Esophagus muscularis mucosa (tissue), 3 donors: ENCODE data around the gene MAN1A1.

Experiments used
- CTCF ChIP-seq, 3 experiments: fragments of 200-600 bp in 2 of 3; fragments of 450-650 bp in 1 of 3; sonication (generic) in 2 of 3; IDR thresholded peaks; one replicate each; pipeline ENCODE4 v1.5.1; 2017 to 2019; ENCODE audit warnings: antibody characterized with exemption in 3 of 3, mild to moderate bottlenecking in 2 of 3, moderate library complexity in 1 of 3
- POLR2A ChIP-seq: fragments of 450-650 bp; IDR thresholded peaks from one replicate; pipeline ENCODE4 v1.6.1; 2017; ENCODE audit warnings: antibody characterized with exemption, moderate library complexity, mild to moderate bottlenecking, low read depth
- POLR2AphosphoS5 ChIP-seq, 2 donors: sonication (generic); formaldehyde crosslinking; IDR thresholded peaks; one replicate each; pipeline ENCODE4 v1.6.1; 2017; ENCODE audit warnings: antibody characterized with exemption in 2 of 2

- TF ChIP-seq CTCF (IDR thresholded peaks at IDR 0.05) (no peak), POLR2AphosphoS5 (IDR thresholded peaks at IDR 0.05) (no peak), POLR2A (no peak)
These were observed 192.1 kb downstream of the MAN1A1 start for GRCh38 chr6:119157506-119157815.
